ENCODE measurements around the gene MYL9.

MYL9 gene

GRCh38 chr20:36582821-36583220, 41.5 kb downstream of the MYL9 start:
- DNase-seq (ENCODE audit: low read depth in 2 of 2): no peak

GRCh38 chr20:36584018-36584481, 42.7 kb downstream of the MYL9 start:
- DNase-seq (ENCODE audit: low read depth in 2 of 2): no peak

- no peak for DNase-seq (ENCODE audit: low read depth in 2 of 2)
Observed at GRCh38 chr20:36585410-36586125, 44.2 kb downstream of the MYL9 start.

DNA sequence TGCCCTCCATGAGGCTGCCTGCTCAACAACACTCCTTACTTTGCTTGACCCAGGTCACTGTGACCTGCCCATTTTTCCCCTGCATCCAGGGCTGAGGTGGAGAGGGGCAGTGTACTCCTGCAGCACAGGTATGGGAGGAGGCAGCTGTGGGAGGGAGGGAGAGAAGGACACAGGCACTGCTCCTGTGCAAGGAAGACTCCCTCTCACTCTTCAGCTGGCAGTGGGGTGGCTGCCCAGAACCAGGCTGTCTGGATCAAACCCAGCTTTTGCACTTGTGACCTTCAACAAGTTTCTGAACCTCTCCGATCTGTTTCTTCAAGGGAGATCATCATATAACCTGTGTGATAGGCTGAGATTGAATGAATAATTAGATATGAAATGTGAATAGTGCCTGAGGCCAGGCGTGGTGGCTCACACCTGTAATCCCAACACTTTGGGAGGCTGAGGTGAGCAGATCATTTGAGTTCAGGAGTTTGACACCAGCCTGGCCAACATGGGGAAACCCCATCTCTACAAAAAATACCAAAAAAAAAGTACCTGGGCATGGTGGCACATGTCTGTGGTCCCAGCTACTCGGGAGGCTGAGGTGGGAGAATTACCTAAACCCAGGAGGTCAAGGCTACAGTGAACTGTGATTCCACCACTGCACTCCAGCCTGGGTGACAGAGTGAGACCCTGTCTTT, 46.2 kb downstream of the MYL9 start:
- DNase-seq (ENCODE audit: low read depth in 2 of 2): no peak

GRCh38 chr20:36591281-36591680, 50.0 kb downstream of the MYL9 start:
- no peak for DNase-seq (ENCODE audit: low read depth in 2 of 2)

GRCh38 chr20:36591854-36592641, 50.7 kb downstream of the MYL9 start:
- DNase-seq (ENCODE audit: low read depth in 2 of 2): no peak

DNA sequence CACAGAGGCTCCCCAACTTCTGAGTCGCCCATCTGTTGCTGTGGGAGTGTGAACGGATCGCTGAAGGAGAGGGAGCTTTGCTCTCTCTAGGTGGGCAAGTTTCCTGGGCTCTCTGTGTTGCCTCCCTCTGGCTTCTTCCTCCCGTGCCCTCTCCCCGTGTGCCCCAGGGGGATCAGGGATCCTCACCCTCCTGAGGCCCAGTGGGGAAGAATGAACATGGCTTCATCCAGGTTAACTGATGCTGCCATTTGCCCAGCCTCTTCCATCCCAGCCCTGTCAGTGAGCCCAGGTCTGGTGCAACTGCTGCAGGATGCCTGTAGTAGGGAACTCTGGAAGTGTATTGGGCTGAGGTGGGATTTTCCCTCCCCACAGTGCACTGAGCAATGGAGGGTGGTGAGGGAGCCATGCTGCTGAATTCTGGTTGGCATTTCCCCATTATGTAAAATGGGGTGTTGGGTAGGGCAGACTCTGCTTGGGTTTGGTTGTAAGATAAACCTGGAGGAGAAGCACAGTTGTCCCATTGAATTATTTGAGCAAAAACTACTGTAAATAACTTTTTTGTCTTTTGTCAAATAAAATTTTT, 52.1 kb downstream of the MYL9 start:
- DNase-seq (ENCODE audit: low read depth in 2 of 2): no peak

GRCh38 chr20:36599912-36600345, 58.6 kb downstream of the MYL9 start:
- no peak for DNase-seq (ENCODE audit: low read depth in 2 of 2)
